ENCODE measurements around the gene PLEKHA8. TPM values are rescaled to one million over a fixed set of nuclear protein-coding genes. Genes with fewer than 3 reads are reported as not detected.

The PLEKHA8 gene
- total RNA-seq, 1 donor = 13.8 TPM

GRCh38 chr7:30062587-30062986 is 34.4 kb downstream of the PLEKHA8 start:
- Histone ChIP-seq H3K4me2 (ENCODE audit: insufficient read depth, low read length) (no peak overlapping the region), H3K27me3 (ENCODE audit: insufficient read depth, low read length) (no peaks in the 10 kb centered on the region), H3K79me2 (ENCODE audit: insufficient read depth, low read length) (no peaks in the 10 kb centered on the region), H3K9me3 (ENCODE audit: low read depth, low read length) (no peaks in the 10 kb centered on the region), H2AFZ (ENCODE audit: low read length) (no peak overlapping the region), H3K4me3 (ENCODE audit: insufficient read depth, low read length) (no peak overlapping the region), H3K4me1 (ENCODE audit: insufficient read depth, low read length) (peaks cover 1% of the 10 kb centered on the region), H3K36me3 (ENCODE audit: insufficient read depth, low read length) (peaks cover 5% of the 10 kb centered on the region), H3K27ac (ENCODE audit: low read depth, low read length) (no peak overlapping the region), H4K20me1 (ENCODE audit: insufficient read depth, low read length) (no peaks in the 10 kb centered on the region)
- no peak for DNase-seq (ENCODE audit: insufficient read length, low spot score, missing footprints)
- peak; percentile 70 for TF ChIP-seq CTCF (IDR thresholded peaks at IDR 0.05; ENCODE audit: extremely low read depth, low read depth, low read length)

- peaks cover 16% of the 10 kb centered on the region for H3K4me1 ChIP-seq (ENCODE audit: insufficient read depth, low read length)
- TF ChIP-seq CTCF (IDR thresholded peaks at IDR 0.05; ENCODE audit: extremely low read depth, low read depth, low read length) = no peak
- H3K9me3 ChIP-seq (ENCODE audit: low read depth, low read length) = no peaks in the 10 kb centered on the region
- no peak overlapping the region for H2AFZ ChIP-seq (ENCODE audit: low read length)
- no peaks in the 10 kb centered on the region for H4K20me1 ChIP-seq (ENCODE audit: insufficient read depth, low read length)
- peaks cover 5% of the 10 kb centered on the region for H3K36me3 ChIP-seq (ENCODE audit: insufficient read depth, low read length)
- no peaks in the 10 kb centered on the region for H3K27me3 ChIP-seq (ENCODE audit: insufficient read depth, low read length)
- H3K4me3 ChIP-seq (ENCODE audit: insufficient read depth, low read length) = no peak overlapping the region
- no peak overlapping the region for H3K27ac ChIP-seq (ENCODE audit: low read depth, low read length)
- no peak overlapping the region for H3K4me2 ChIP-seq (ENCODE audit: insufficient read depth, low read length)
- no peaks in the 10 kb centered on the region for H3K79me2 ChIP-seq (ENCODE audit: insufficient read depth, low read length)
- DNase-seq (ENCODE audit: insufficient read length, low spot score, missing footprints) = no peak
Observed at GRCh38 chr7:30065746-30066145, 37.5 kb downstream of the PLEKHA8 start.

GRCh38 chr7:30066687-30067086 is 38.5 kb downstream of the PLEKHA8 start:
- DNase-seq (ENCODE audit: insufficient read length, low spot score, missing footprints) = no peak
- no peak overlapping the region for H3K4me3 ChIP-seq (ENCODE audit: insufficient read depth, low read length)
- no peak for TF ChIP-seq CTCF (IDR thresholded peaks at IDR 0.05; ENCODE audit: extremely low read depth, low read depth, low read length)
- H4K20me1 ChIP-seq (ENCODE audit: insufficient read depth, low read length) = no peaks in the 10 kb centered on the region
- no peaks in the 10 kb centered on the region for H3K27me3 ChIP-seq (ENCODE audit: insufficient read depth, low read length)
- no peaks in the 10 kb centered on the region for H3K79me2 ChIP-seq (ENCODE audit: insufficient read depth, low read length)
- no peak overlapping the region for H3K27ac ChIP-seq (ENCODE audit: low read depth, low read length)
- H2AFZ ChIP-seq (ENCODE audit: low read length) = no peak overlapping the region
- H3K36me3 ChIP-seq (ENCODE audit: insufficient read depth, low read length) = peaks cover 5% of the 10 kb centered on the region
- no peak overlapping the region for H3K4me2 ChIP-seq (ENCODE audit: insufficient read depth, low read length)
- H3K4me1 ChIP-seq (ENCODE audit: insufficient read depth, low read length) = peaks cover 16% of the 10 kb centered on the region
- no peaks in the 10 kb centered on the region for H3K9me3 ChIP-seq (ENCODE audit: low read depth, low read length)

- peaks cover 16% of the 10 kb centered on the region for H3K4me1 ChIP-seq (ENCODE audit: insufficient read depth, low read length)
- TF ChIP-seq CTCF (IDR thresholded peaks at IDR 0.05; ENCODE audit: extremely low read depth, low read depth, low read length) = no peak
- no peak for DNase-seq (ENCODE audit: insufficient read length, low spot score, missing footprints)
- H3K4me2 ChIP-seq (ENCODE audit: insufficient read depth, low read length) = peak overlapping the region; percentile 37
- H3K36me3 ChIP-seq (ENCODE audit: insufficient read depth, low read length) = peaks cover 2% of the 10 kb centered on the region
- no peaks in the 10 kb centered on the region for H3K9me3 ChIP-seq (ENCODE audit: low read depth, low read length)
- no peaks in the 10 kb centered on the region for H3K27me3 ChIP-seq (ENCODE audit: insufficient read depth, low read length)
- no peak overlapping the region for H3K4me3 ChIP-seq (ENCODE audit: insufficient read depth, low read length)
- no peak overlapping the region for H2AFZ ChIP-seq (ENCODE audit: low read length)
- H4K20me1 ChIP-seq (ENCODE audit: insufficient read depth, low read length) = no peaks in the 10 kb centered on the region
- H3K27ac ChIP-seq (ENCODE audit: low read depth, low read length) = peak overlapping the region; percentile 62
- no peaks in the 10 kb centered on the region for H3K79me2 ChIP-seq (ENCODE audit: insufficient read depth, low read length)
Observed at GRCh38 chr7:30068117-30068516, 39.9 kb downstream of the PLEKHA8 start.

Measured in osteoblast (primary cell).